HG03460 (cell line): ENCODE data around the gene WASHC4.
"Not testable (repeated sequence)": the region's sequence is repeated elsewhere in the genome, so short reads cannot be mapped to it uniquely, and the experiment has no call there.

ENCODE experiments used
- ATAC-seq: cut with Tn5 transposase; IDR thresholded peaks from one replicate; pipeline ENCODE4 v1.9.1; 2021; ENCODE audit not compliant: unreplicated experiment

Gene WASHC4

DNA sequence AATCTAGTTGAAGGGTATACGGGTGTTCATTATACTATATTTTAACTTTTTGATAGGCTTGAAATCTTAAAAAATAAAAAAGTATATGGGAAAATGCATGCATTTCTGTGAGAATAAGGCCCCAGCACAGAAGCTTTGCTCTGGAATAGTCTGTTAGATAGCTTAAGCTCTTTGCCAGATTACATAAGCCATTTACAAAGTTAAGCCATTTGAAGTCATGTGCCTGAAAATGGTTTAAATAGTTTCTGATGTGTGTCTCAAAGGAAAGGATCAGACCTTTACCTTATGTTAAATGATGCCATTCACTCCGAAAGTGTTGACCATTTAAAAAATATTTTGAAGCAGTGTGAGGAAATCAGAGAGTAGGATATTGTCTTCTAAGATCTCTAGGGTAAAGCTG lies 51.3 kb downstream of the WASHC4 start:
- ATAC-seq = no peak

DNA sequence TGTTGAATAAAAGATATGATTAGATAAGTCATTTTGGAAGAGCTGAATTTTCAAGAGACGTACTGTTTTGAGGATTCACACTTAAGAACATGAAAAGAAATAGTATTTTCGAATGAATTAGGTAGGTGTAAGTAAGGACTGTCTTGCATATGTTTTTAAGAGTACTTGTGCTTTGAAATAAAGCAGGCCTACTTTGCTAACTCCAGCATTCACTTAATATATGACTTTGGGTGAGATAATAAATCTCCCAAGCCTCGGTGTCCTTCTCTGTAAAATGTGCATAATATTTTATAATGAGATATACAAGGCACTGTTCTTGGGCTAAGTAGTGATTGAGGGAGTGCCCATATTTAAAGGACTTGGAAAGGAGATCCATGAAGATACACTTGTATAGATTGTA lies 54.6 kb downstream of the WASHC4 start:
- no peak for ATAC-seq

DNA sequence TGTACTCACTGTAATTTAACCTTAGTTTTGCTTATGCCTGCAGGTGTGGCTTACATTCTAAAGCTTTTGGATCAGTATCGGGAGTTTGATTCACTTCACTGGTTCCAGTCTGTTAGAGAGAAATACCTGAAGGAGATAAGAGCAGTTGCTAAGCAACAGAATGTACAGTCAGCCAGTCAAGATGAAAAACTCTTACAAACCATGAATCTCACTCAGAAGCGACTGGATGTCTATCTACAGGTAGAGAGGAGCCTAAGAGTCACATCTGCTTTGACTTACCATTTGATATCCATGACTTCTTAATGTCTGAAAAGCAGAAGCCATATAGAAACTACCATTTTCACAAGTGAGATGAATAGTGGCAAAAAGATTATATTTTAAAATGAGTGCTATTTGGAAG lies 56.5 kb downstream of the WASHC4 start:
- no peak for ATAC-seq

DNA sequence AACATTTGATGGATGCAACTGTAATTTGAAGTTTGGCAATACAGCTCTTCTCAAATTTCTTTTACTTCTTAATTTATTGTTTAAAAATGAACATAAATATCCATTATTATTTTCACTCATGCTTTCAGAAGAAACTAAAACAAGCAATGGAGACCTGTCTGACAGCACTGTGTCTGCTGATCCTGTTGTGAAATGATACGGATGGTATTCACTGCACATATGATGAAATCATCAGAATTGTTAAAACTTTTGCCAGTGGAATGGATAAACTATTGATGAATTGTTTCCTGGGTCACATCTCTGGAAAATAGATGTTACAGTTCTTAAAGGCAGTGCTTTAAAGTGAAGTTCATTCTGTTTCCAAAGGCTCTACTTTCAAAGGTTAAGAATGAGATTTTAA lies 59.2 kb downstream of the WASHC4 start:
- no peak for ATAC-seq

DNA sequence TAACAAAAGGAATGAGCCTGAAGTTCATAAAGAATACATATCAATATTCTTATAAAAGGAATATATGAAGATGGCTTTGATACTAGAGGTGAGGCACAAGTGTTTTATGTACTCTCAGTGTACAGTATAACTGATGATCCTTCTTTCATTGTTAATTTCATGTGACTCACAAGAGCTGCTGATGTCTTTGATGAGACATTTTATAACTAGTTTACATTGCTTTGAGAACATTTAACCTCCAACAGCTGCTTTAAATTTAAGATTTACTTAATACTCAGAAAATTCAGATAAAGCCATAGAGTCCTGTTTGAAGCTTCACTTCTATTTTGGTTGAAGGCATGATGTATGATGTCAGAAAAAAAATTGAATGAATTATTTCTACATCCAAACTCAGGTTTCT lies 59.8 kb downstream of the WASHC4 start:
- no peak for ATAC-seq

DNA sequence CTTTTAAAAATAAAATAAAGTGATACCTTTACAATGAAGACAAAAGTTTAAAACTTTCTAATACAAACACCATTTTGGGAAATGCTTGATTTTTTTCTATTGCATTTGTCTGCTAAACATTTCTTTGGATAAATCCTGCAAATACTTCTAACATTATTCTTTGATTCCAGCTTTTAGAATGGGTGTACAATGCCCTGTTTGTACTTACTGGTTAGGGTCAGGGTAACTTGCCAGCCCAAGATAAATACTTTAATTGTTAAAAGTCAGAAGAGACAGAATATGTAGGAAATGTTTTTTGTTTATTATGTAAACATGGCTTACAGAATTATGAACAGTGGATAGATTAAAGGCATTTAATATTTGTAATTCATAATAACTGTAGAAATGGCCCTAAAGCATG lies 60.5 kb downstream of the WASHC4 start:
- ATAC-seq = no peak

DNA sequence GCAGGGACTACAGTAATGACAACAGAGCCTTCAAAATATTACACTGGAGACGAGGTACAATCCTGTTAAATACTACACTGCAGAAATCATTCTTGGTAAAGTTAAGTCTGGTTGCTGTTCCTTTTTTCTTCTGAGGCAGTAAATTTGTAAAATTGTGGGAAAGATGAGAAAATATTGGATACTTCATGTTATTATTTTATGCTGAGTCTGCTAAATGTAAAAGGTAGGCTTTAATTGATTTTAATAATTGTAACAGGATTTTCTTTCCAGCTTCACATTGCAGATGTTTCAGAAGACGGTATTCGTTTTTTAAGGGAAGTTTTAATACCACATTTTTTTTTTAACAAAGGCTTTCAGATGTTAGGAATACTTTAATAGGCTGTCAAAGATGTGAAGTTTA lies 62.6 kb downstream of the WASHC4 start:
- ATAC-seq = no peak

DNA sequence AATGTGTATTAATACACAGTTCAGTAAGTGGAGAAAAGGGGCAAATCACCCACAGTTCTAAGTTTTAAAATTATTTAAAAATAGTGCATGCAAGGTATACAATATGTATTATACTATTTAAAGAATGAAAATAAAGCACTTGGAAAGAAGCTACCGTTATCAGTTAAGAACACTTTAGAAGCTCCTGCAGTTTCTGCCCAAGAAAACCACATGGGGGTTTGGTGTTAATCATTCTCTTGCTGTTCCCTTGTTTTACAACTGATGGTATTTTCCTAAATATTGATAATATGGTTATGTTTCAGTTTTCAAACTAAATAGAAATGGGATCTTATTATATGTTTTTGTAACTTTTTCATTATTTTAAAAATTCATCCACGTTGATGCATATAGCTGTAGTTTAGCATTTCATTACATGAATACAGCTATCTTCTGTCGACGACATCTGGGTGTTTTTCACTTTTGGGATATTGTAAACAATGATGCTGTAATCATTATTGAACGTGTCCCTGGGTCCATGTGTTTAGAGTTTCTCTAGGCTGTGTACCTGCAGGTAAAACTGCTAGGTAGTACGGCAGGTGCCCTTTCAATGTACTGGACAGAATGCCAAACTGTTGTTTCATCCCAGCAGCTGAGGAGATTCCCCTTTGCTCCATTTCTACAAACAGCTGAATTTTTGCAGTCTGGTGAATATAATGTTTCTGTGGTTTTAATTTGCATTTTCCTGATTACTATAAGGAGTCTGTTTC lies 64.3 kb downstream of the WASHC4 start:
- ATAC-seq = no peak

DNA sequence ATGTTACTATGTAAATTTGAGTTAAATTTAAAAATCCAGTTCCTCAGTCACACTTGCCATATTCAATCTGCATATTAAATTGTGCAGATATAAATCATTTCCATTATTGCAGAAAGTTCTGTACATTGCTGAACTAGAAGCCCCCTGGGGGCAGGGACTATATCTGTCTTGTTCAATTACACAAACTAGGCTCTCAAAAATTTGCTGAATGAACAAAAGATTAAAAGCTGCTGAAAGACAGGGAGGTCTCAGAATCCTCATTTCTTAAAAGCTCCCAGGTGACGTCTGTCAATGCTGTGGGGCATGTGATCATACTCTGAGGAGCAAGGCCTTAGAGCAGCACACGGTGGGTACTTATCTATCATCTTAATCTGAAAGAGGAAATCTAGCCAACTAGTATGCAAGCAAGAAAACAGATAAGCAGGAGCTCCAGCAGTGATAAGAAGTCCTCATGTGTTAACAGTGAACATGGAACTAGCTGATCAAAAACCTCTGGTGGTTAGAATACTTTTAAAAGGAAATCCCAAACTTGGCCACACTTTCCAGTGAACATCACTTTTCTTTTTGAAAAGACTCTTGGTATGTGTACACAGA lies 68.0 kb downstream of the WASHC4 start:
- ATAC-seq = no peak

DNA sequence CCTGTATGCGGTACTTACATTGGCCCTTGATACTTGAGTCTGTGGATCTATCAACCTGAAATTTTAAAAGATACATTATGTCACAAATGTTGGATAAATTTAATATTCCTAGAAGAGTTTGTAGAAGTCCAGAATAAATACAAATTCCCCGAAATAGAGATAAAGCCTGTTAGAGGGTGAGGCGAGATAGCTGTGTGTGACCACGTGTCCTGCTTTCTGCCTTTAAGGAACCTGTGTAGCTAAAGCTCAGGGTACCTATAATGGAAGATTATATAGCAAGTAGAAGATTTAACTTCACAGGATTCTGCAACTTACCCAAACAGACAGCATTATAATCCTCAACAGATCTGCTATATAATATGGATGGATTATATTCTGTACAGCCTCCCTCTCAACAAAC lies 69.7 kb downstream of the WASHC4 start:
- no peak for ATAC-seq

DNA sequence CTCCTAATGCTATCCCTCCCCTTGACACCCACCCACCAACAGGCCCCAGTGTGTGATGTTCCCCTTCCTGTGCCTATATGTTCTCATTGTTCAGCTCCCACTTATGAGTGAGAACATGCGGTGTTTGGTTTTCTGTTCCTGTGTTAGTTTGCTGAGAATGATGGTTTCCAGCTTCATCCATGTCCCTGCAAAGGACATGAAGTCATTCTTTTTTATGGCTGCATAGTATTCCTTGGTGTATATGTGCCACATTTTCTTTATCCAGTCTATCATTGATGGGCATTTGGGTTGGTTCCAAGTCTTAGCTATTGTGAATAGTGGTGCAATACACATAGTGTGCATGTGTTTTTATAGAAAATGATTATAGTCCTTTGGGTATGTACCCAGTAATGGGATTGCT lies 71.6 kb downstream of the WASHC4 start:
- ATAC-seq = not testable (repeated sequence)

DNA sequence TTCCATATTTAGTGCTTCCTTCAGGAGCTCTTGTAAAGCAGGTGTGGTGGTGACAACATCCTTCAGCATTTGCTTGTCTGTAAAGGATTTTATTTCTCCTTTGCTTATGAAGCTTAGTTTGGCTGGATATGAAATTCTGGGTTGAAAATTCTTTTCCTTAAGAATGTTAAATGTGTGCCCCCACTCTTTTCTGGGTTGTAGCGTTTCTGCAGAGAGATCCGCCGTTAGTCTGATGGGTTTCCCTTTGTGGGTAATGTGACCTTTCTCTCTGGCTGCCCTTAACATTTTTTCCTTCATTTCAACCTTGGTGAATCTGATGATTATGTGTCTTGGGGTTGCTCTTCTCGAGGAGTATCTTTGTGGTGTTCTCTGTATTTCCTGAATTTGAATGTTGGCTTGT lies 75.9 kb downstream of the WASHC4 start:
- ATAC-seq = not testable (repeated sequence)

DNA sequence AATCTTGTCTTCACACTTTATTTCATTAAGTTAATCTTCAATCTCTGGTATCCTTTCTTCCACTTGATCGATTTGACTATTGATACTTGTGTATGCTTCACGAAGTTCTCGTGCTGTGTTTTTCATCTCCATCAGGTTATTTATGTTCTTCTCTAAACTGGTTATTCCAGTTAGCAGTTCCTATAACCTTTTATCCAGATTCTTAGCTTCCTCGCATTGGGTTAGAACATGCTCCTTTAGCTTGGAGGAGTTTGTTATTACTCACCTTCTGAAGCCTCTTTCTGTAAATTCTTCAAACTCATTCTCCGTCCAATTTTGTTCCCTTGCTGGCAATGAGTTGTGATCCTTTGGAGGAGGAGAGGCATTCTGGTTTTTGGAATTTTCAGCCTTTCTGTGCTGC lies 76.4 kb downstream of the WASHC4 start:
- not testable (repeated sequence) for ATAC-seq

DNA sequence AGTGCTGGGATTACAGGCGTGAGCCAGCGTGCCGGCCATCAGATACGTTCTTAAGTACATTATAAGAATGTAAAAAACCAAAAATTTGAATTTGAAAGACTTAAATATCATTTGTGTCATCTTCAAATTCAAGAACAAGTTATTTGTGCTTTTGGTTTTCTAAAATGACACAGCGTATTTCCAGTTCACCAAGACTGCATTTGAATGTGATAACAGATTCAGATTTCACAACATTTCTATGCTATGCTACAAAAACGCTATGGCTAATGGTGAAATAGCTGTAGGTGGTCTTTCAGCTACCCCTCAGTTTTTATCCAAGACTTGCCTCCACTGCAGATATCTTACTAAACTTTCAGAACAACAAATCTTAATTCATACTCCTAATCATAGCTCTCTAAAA lies 81.8 kb downstream of the WASHC4 start:
- ATAC-seq = no peak

DNA sequence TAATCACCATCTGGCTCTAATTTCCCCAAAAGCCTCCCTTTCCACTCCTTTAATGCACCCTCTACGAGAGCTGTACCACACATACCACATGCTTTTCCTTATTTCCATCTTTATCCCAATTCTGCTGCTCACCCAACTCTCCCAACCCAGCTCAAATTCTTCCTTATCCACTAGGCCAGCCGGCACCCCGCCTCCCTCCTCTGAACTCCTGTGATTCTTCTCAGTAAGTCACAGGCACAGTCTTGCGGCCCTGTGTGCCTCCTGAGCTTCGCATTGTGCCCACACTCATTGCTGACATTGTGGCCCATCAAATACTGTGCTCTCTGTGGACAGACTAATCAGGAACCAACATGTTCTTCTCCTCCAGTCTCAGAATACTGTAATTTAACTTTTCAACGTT lies 83.0 kb downstream of the WASHC4 start:
- no peak for ATAC-seq

DNA sequence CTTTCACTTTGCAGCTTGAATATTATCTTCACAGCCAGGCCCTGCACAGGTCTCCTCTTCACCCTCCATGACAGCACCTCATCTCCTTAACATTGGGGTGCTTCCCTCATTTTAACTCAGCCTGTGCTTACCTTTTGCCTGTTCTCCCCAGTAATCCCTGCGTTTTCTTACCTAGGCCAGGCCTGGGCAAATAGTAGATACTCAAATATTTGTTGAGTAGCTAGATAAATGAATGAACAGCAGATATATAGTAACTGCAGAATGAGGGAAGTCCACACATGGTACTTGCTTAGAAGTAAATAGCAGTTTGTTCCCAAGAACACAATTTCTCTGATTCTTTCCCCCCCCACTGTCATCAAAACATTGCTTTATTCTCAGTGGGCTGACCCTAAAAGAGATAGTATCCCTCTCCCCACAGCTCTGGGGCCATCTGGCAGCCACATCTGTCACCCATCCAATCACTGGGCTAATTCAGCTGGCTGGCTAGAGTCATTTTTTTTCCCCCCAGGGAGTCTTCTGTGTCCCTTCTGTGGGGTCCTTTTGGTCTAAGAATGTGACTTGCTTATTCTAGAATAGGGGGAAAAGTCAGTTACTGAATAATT lies 85.2 kb downstream of the WASHC4 start:
- ATAC-seq = no peak

DNA sequence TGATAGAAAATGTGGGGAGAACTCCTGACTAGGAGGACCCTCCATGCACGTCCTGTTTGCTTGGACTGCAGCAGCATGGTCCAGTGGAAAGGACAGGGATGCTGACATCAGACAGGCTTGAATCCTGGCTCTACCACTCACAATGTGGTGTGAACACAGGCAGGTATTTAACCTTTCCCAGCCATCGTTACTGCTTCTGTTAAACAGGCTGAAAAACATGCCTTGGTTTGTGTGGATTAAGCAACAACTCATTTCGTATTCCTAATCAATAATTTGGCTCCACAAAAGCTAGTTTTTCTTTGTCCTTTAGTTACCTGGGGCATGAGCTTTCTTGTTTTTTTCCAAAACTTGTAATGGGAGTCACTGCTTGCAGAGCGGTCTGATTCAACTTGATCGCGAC lies 87.4 kb downstream of the WASHC4 start:
- ATAC-seq = no peak

DNA sequence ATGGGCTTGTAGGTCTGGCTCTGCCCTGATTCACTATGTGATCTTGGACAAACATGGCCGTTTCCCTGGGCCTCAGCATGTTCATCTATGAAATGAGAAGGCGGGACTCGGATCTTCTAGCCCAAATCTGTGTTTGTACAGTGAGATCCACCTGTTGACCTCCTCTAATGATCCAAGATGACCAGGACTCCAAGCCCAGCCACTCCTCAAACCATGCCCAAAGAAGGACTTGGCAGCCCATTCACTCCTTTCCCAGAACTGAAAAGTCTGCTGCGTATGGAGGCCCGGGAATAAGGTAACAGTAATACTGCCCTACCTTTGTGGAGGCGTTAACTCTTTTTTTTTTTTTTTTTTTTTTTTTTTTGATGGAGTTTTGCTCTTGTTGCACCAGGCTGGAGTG lies 88.6 kb downstream of the WASHC4 start:
- no peak for ATAC-seq

DNA sequence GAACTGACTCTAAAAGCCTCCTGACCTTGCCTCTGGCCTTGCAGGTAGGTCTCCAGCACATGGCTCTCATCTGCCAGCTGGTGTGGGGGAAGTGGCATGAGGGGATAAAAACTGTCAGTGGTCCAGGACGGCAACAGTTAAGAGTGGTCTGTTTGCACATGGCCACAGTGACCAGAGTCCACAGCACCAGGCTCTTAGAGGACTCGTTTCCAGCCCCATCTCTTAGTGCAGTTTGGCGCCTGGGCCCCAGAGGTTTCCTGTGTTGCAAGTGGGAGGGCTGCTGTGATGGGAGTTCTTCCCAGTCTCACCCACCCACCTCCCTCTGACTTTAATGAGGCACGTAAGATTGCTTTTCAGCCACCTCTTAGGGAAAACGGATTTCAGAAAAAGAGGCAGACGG lies 91.4 kb downstream of the WASHC4 start:
- ATAC-seq = no peak

DNA sequence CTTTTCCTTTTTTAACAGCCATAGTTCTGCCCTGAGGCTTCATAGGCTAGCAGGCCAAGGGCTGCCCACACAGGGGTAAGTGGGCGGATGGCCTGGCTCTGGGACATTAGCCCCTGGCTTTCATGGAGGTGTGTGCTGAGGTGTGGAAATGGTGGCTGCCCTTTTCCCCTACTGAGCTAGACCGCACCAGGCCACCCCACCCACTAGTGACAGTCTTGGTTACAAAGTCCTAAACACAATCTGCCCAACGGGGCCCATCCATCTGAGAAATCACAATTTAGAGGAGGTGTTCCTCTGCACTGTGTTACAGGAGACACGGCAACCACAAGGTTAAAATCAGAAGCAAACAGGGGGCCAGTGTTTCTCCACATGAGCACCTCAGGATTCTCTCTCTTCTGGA lies 92.9 kb downstream of the WASHC4 start:
- ATAC-seq = no peak

DNA sequence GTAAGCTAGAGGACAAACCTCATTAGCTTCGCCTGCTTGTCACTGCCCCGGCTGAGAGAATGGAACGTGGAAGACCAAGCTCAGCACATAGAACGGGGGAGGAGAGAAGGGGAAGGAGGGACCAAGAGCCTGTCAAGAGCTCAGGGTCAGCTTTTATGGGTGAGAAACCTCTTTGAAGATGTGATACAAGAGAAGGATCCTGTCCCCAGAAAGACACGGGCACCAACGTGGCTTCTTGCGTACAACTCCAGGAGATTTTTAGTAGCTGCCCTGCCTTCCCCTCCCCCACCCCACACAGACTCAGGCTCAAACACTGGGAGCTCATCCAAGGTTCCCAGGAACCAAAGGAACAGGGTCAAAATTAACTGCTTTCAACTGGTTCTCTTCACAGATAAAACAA lies 93.8 kb downstream of the WASHC4 start:
- ATAC-seq = no peak

DNA sequence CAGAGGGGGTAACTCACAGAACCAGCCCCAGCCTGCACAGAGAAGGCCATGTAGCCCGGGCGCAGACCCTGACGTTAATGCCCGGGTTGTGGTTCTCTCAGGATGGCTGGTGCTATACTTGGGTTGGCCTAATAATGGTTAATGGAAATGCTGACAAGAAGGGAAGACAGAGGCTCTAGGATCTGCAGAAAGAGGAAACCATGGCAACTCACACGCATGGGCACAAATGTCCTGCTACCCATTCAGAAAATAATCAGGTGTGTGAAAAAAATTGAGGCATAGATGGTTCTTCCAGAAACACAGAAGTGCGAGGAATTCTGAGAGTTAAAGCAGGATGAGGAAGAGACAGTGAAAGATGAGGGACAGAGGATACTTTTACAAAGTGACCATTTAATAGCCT lies 94.7 kb downstream of the WASHC4 start:
- ATAC-seq = no peak

DNA sequence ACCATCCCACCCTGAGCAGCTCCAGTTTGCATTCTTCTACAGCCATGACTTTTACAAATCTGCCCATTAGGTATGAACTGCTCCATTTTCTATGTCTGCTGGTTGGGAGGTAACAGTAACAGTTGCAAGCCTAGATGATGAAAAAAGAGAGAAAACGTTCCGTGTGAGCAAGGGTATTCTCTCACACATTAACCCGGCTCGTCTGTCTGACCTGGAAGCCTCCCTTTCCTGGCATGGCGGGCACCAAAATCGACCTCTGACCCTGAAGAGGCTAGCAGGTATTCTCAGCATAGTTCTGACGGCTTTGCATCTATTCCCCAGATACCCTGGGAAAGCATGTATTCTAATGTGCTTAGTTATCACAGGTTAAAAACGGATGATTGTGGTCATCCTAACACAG lies 96.6 kb downstream of the WASHC4 start:
- no peak for ATAC-seq
